ENCODE results near the gene POU6F2. TPM values are rescaled to one million over a fixed set of nuclear protein-coding genes. Genes with fewer than 3 reads are reported as not detected.

POU6F2 gene
- total RNA-seq, 1 experiment from 2014 or later, result not detected

DNA sequence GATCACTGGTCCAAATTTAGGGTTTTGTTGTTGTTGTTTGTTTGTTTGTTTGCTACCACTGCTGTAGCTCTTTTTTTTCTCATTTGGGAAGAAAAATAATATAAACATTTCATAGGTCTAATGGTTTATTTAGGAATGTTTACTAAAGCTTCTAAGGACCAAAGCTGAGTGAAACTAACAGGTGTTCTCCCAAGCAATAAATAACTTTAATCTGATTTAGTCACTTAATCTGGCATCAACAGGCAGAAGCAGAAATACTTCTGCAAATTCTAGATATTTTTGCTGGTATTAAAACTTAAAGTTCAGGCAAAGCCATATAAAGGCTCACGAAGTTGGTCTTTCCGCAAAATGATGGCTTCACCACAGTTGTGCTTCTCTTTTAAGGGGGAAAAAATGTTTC is 444.0 kb downstream of the POU6F2 start:
- Histone ChIP-seq H3K9me3 (ENCODE audit: control insufficient read depth, insufficient read depth, low read depth, low read length) (no peaks in the 10 kb centered on the region), H3K4me1 (ENCODE audit: control insufficient read depth, insufficient read depth, low read length) (no peaks in the 10 kb centered on the region), H3K4me3 (ENCODE audit: low read depth in 2 of 2, low read length in 2 of 2) (no peak overlapping the region), H3K27ac (ENCODE audit: low read length) (no peak overlapping the region), H3K27me3 (ENCODE audit: control insufficient read depth, insufficient read depth, low read length) (peaks cover 8% of the 10 kb centered on the region), H3K36me3 (ENCODE audit: control insufficient read depth, insufficient read depth, low read length) (no peaks in the 10 kb centered on the region)
- BruUV-seq (replicated peaks), result no TSS peak
- in situ Hi-C loops (cut with HindIII; ENCODE audit: low pct_unique_long_range_greater_than_20kb, low sequenced_read_pairs) (no loop called here), intact Hi-C loops (cut with micrococcal nuclease; ENCODE audit: unreplicated experiment) (no loop called here)
- ChIA-PET CTCF (no interaction called here), POLR2A (no interaction called here)
- ATAC-seq (no peak), DNase-seq (ENCODE audit: low read depth, low spot score) (no peak)
- TF ChIP-seq, protein P1, sequence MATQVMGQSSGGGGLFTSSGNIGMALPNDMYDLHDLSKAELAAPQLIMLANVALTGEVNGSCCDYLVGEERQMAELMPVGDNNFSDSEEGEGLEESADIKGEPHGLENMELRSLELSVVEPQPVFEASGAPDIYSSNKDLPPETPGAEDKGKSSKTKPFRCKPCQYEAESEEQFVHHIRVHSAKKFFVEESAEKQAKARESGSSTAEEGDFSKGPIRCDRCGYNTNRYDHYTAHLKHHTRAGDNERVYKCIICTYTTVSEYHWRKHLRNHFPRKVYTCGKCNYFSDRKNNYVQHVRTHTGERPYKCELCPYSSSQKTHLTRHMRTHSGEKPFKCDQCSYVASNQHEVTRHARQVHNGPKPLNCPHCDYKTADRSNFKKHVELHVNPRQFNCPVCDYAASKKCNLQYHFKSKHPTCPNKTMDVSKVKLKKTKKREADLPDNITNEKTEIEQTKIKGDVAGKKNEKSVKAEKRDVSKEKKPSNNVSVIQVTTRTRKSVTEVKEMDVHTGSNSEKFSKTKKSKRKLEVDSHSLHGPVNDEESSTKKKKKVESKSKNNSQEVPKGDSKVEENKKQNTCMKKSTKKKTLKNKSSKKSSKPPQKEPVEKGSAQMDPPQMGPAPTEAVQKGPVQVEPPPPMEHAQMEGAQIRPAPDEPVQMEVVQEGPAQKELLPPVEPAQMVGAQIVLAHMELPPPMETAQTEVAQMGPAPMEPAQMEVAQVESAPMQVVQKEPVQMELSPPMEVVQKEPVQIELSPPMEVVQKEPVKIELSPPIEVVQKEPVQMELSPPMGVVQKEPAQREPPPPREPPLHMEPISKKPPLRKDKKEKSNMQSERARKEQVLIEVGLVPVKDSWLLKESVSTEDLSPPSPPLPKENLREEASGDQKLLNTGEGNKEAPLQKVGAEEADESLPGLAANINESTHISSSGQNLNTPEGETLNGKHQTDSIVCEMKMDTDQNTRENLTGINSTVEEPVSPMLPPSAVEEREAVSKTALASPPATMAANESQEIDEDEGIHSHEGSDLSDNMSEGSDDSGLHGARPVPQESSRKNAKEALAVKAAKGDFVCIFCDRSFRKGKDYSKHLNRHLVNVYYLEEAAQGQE (IDR thresholded peaks at IDR 0.05; ENCODE audit: insufficient read depth in 1 of 2, low read depth in 2 of 2, low read length in 1 of 2), result no peak
- no peak for TF ChIP-seq SIN3A (IDR thresholded peaks at IDR 0.05; ENCODE audit: borderline replicate concordance, insufficient read depth, low read depth, low read length)
- TF ChIP-seq, protein P2, sequence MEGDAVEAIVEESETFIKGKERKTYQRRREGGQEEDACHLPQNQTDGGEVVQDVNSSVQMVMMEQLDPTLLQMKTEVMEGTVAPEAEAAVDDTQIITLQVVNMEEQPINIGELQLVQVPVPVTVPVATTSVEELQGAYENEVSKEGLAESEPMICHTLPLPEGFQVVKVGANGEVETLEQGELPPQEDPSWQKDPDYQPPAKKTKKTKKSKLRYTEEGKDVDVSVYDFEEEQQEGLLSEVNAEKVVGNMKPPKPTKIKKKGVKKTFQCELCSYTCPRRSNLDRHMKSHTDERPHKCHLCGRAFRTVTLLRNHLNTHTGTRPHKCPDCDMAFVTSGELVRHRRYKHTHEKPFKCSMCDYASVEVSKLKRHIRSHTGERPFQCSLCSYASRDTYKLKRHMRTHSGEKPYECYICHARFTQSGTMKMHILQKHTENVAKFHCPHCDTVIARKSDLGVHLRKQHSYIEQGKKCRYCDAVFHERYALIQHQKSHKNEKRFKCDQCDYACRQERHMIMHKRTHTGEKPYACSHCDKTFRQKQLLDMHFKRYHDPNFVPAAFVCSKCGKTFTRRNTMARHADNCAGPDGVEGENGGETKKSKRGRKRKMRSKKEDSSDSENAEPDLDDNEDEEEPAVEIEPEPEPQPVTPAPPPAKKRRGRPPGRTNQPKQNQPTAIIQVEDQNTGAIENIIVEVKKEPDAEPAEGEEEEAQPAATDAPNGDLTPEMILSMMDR (IDR thresholded peaks at IDR 0.05), result no peak
- no peak for TF ChIP-seq POLR2AphosphoS5 (IDR thresholded peaks at IDR 0.05; ENCODE audit: low read depth, low read length)
- no peak for TF ChIP-seq TCF7L2 (IDR thresholded peaks at IDR 0.05; ENCODE audit: low read depth, low read length)

DNA sequence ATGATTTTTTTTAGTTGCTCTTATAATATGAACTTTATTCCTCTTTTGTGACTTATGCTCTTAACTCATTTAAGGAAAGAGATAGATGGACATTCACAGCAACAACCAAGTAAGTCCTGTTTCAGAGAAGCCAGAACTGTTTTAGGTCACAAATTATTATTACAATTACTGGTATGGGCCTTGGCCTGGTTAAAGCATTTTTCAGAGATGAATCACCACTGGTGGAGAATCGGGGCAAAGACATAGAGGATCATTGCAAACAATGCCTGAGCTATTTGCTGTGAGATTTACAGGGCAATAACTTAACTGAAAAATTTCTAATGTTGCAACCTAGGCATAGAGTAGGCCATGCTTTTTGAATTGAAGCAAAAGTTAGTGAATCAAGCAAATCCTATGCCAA is 450.5 kb downstream of the POU6F2 start:
- BruUV-seq (replicated peaks), result no TSS peak
- intact Hi-C loops (cut with micrococcal nuclease; ENCODE audit: unreplicated experiment) (no loop called here), in situ Hi-C loops (cut with HindIII; ENCODE audit: low pct_unique_long_range_greater_than_20kb, low sequenced_read_pairs) (no loop called here)
- no peaks in the 10 kb centered on the region for H3K9me3 ChIP-seq (ENCODE audit: control insufficient read depth, insufficient read depth, low read depth, low read length)
- ChIA-PET CTCF (no interaction called here), POLR2A (no interaction called here)
- H3K27ac ChIP-seq (ENCODE audit: low read length), result no peak overlapping the region
- no peaks in the 10 kb centered on the region for H3K36me3 ChIP-seq (ENCODE audit: control insufficient read depth, insufficient read depth, low read length)
- no peak for ATAC-seq
- no peak overlapping the region for H3K4me3 ChIP-seq (ENCODE audit: low read depth in 2 of 2, low read length in 2 of 2)
- TF ChIP-seq POLR2AphosphoS5 (IDR thresholded peaks at IDR 0.05; ENCODE audit: low read depth, low read length) (no peak), SIN3A (IDR thresholded peaks at IDR 0.05; ENCODE audit: borderline replicate concordance, insufficient read depth, low read depth, low read length) (no peak), TCF7L2 (IDR thresholded peaks at IDR 0.05; ENCODE audit: low read depth, low read length) (no peak)
- TF ChIP-seq, protein P1 (IDR thresholded peaks at IDR 0.05; ENCODE audit: insufficient read depth in 1 of 2, low read depth in 2 of 2, low read length in 1 of 2), result no peak
- TF ChIP-seq, protein P2 (IDR thresholded peaks at IDR 0.05), result no peak
- no peak for DNase-seq (ENCODE audit: low read depth, low spot score)
- H3K27me3 ChIP-seq (ENCODE audit: control insufficient read depth, insufficient read depth, low read length), result no peaks in the 10 kb centered on the region; the same call in 1 of the 2 replicates
- H3K4me1 ChIP-seq (ENCODE audit: control insufficient read depth, insufficient read depth, low read length), result no peaks in the 10 kb centered on the region
